GM19324 (cell line): ENCODE data around the gene UNC13A.
"Not testable (repeated sequence)": the region's sequence is repeated elsewhere in the genome, so short reads cannot be mapped to it uniquely, and the experiment has no call there.

Experiments
- ATAC-seq: cut with Tn5 transposase; IDR thresholded peaks from one replicate; pipeline ENCODE4 v1.9.1; 2021; ENCODE audit warnings: mild to moderate bottlenecking, moderate library complexity; ENCODE audit not compliant: unreplicated experiment, low FRiP score

The UNC13A gene

DNA sequence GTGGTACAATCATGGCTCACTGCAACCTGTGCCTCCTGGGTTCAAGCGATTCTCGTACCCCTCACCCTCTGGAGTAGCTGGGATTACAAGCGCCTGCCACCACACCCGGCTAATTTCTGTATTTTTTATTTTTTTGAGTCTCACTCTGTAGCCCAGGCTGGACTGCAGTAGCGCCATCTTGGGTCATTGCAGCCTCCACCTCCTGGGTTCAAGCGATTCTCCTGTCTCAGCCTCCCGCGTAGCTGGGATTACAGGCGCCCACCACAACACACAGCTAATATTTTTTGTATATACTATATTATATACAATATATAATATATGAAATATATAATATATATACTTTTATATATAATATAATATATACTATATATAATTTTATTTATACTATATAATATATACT, 80.2 kb downstream of the UNC13A start:
- ATAC-seq = no peak

DNA sequence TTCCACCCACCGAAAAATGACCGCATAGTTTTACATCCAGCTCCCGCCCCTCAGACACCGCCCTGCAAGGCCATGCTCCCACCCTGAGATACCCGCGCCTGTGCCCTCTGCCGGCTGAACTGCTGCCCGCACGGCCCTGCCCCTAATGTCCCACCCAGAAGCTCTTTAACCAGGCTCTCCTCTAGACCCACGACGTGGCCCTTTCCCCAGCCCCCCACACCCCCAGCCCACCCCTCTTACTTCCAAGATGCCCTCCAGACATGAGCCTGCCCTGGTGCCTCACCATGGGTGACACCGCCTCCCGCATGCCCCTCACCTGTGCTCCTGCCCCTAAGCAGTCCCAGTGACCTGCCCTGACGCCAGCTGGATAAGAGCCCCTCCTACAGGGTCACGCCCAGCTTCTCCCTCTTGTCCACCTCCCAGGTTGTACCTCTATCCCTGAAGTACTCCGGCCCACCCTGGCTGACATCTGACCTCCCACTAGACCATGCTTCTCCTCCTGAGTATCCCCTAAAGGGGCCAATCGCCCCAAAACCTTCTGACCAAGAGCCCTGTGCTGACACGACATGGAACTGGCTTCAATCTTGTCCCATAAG, 81.5 kb downstream of the UNC13A start:
- no peak for ATAC-seq

DNA sequence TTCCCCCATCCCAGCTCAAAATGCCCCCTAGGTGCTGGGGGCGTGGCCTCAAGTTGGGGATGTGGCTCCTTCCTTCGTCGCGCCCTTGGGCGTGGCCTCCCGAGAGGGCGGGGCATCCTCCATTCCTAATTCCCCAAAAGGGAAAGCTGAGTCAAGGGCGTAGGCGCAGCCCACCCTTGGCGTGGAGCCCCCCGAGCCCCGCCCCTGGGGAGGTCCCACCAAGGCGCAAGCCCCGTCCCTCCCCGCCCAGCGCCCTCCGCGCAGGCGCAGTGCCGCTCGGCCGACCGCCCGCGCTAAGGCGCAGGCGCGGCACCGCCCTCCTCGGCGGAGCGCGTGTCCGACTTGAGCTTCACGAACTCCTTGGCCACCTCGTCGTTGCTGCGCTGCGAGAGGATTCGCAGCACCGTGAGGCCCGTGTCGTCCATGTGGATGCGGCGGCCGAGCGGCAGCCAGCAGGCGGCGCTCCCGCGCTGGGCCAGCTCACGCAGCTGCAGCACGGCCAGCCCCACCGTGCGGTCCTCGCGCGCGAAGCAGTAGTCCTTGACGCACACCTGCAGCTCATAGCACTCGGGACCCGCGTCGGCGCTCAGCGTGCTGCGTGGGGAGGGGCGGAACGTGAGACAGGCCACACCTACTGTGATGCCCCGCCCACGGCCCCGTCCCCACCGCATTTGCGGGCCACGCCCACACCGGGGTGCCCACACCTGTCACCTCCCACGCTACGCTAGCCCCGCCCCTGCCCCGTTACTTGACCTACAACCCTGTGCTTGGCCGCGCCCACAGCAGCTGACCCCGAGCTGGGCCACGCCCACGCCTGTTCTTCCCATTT, 82.2 kb downstream of the UNC13A start:
- peak; percentile 69 for ATAC-seq

GRCh38 chr19:17605117-17605516, 83.0 kb downstream of the UNC13A start:
- ATAC-seq = no peak

- no peak for ATAC-seq
Measured at GRCh38 chr19:17604372-17605025, 83.7 kb downstream of the UNC13A start.

GRCh38 chr19:17602872-17603510, 85.2 kb downstream of the UNC13A start:
- ATAC-seq = no peak

DNA sequence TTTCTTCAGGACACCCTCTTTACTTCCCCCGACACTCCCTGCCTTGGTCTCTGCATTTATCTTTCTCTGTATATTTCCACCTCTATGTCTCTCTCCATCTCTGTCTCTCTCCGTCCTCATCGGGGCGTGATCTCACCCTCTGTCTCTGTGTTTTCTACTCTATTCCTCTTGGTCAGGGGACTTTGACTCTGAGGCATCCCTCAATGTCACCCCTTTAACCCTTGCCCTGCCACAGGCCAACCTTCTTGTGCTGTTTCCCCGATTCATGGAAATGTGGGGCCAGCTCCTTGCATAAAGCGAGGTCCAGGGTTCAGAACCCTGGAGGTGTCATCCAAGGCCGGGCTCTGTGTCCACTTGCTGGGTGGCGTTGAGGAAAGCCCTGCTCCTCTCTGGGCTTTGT, 85.9 kb downstream of the UNC13A start:
- ATAC-seq = no peak

DNA sequence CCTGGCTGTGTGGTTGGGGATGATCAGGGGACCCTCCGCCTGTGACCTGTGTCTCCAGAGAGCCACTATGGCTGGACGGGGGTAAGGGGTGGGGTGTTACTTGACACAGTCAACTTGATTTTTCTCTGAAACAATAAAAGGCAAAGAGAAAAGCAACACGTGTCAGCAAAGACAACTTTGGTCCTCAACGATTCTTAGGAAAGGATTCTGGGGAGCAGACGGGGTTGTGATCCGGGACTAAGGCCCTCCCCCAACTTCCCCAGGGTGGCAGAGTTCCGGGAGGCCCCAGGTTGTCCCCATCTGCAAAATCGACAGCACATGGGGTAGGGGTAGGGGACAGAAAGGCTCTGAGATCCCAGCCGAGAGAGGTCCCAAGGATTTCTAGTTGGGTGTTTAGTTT, 86.5 kb downstream of the UNC13A start:
- ATAC-seq = no peak

- ATAC-seq = no peak
Measured at GRCh38 chr19:17599780-17600179, 88.4 kb downstream of the UNC13A start.

- no peak for ATAC-seq
Measured at GRCh38 chr19:17598953-17599352, 89.2 kb downstream of the UNC13A start.

- not testable (repeated sequence) for ATAC-seq
Measured at GRCh38 chr19:17598063-17598462, 90.1 kb downstream of the UNC13A start.

DNA sequence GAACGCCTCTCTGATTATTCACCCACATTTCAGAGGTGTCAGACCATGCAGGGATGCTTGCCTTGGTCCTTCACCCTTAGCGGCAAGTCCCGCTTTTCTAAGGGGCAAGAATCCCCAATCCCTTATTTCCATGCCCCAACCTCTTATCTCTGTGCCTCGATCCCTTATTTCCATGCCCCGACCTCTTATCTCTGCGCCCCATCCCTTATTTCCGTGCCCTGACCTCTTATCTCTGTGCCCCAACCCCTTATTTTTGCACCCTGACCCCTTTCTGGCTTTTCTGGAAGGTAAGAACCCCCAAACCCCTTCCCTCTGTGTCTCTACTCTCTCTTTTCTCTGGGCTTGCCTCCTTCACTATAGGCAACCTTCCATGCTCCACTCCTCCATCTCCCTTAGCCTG, 93.9 kb downstream of the UNC13A start:
- ATAC-seq = not testable (repeated sequence)

GRCh38 chr19:17590866-17591265, 97.3 kb downstream of the UNC13A start:
- no peak for ATAC-seq

- ATAC-seq = not testable (repeated sequence)
Measured at GRCh38 chr19:17585395-17585794, 102.8 kb downstream of the UNC13A start.

- ATAC-seq = no peak
Measured at GRCh38 chr19:17584132-17584531, 104.0 kb downstream of the UNC13A start.

DNA sequence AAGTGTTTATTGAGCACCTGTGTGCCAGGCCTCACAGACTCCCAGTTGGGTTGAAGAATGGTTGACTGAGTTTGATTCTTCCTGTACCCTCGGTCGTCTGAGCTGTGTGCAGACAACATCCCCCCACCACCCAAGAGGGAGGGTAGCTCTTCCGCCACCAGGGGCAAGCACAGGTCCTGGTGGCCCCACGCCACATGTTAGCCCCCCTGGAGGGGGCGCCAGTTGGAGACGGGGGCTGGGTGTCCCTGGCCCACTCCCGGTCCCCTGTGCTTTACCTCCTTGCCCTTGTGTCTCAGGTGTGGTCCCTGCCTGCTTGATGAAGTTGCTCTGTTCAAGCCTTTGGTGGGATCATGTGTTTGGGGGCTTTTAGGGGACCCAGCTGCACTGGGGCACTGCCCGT, 105.5 kb downstream of the UNC13A start:
- ATAC-seq = no peak

GRCh38 chr19:17581211-17581874, 106.8 kb downstream of the UNC13A start:
- ATAC-seq = no peak

- no peak for ATAC-seq
Measured at GRCh38 chr19:17580470-17581144, 107.5 kb downstream of the UNC13A start.

DNA sequence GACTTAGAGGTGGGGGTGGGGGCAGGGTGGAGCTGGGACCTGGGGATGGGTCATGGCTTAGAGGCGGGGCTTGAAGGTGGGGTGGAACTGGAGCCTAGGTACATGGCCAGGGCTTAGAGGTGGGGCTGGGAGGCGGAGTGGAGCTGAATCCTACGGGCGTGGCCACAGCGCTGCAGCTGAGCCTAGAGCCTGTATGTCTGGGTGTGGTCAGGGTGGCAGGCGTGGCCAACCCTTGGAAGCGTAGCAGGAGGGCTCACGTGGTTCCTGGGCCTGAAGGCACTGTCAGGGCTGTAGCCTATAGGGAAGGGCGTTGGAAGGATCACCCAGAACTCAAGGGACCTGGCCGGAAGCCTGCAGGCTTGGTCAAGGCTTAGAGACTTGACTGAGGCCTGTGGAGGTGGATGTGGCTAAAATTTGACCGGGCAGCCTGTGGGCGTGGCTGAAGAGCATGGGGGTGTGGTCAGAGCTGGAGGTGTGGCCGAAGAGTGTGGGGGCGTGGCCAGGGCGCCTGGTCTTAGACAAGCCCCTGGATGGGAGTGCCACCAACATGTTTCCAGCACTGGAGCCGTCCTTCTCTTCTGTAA, 108.4 kb downstream of the UNC13A start:
- no peak for ATAC-seq
